ENCODE measurements around the gene PARD3B. TPM values are rescaled to one million over a fixed set of nuclear protein-coding genes. Genes with fewer than 3 reads are reported as not detected.

PARD3B gene
- total and polyA plus RNA-seq, 2 of the 4 experiments (the other 2 are of a cell fraction), result 3.3 to 15.6 TPM

DNA sequence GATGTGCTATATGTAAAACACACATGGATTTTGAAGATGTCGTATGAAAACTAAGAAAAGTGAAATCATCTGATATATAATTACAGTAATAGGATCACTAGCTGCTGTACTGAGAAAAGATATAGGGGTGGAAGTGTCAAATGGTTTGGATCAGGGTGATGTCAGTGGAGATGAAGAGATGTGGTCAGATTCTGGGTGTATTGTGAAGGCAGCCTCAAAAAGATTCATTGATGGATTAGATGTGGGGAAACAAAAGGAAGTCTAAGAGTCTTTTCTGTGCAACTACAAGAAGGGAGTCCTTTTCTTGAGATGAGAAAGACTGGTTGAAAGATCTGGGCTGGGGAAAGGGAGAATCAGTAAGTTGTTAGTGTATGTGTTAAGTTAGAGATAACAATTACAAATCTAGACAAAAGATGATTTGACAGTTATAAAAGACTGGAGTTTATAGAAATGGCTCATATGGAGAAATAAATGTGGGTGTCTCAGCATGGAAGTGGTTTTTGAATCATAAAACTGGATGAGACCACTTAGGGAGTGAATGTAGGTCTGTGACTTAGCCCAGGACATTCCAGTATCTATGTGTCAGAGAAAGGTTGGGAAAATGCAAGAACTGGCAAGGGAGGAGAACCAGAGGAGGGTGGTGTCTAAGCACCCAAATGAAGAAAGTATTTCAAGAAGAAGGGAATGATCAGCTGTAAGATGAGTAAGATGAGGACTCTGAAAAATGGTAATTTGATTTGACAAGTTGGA is 347.4 kb downstream of the PARD3B start:
- Histone ChIP-seq H2AFZ (replicated peaks; ENCODE audit: low read length, poor library complexity) (no peak overlapping the region), H4K20me1 (ENCODE audit: insufficient read depth, low read length) (no peaks in the 10 kb centered on the region; the same call in 1 of the 2 replicates), H3K9ac (ENCODE audit: low read depth, low read length) (no peak overlapping the region), H2BK15ac (ENCODE audit: low read depth, low read length) (no peak overlapping the region), H4K8ac (ENCODE audit: low read depth in 2 of 2, low read length in 2 of 2) (no peak overlapping the region), H2BK5ac (ENCODE audit: low read depth, low read length, poor library complexity, severe bottlenecking) (no peak overlapping the region), H2BK20ac (ENCODE audit: low read depth, low read length) (no peak overlapping the region), H3K18ac (ENCODE audit: low read depth, low read length) (no peak overlapping the region), H3K9me3 (ENCODE audit: control insufficient read depth, insufficient read depth, low read length) (no peaks in the 10 kb centered on the region), H3K14ac (replicated peaks; ENCODE audit: low read depth, low read length) (0 out of 2 replicates have a peak overlapping the region, but pooled peaks have one; percentile 22), H4K5ac (ENCODE audit: low read depth, low read length) (no peak overlapping the region), H3K4me2 (ENCODE audit: low read depth, low read length) (no peak overlapping the region; the same call in 1 of the 2 replicates), H3K9me1 (ENCODE audit: insufficient read depth, low read length) (peaks cover 5% of the 10 kb centered on the region), H3K27me3 (ENCODE audit: control insufficient read depth, insufficient read depth, low read length) (no peaks in the 10 kb centered on the region), H3K27ac (ENCODE audit: insufficient read depth, low read length) (no peak overlapping the region), H3K36me3 (ENCODE audit: control insufficient read depth, insufficient read depth, low read length) (no peaks in the 10 kb centered on the region), H2AK5ac (ENCODE audit: low read depth, low read length) (no peak overlapping the region), H2BK120ac (ENCODE audit: low read depth, low read length) (no peak overlapping the region), H3K79me1 (ENCODE audit: low read depth in 1 of 2, low read length in 2 of 2) (peaks cover 4 to 28% of the 10 kb centered on the region in 2 experiments; a peak in 3 of 4 replicates), H3K23ac (ENCODE audit: low read depth, low read length) (no peak overlapping the region), H2AK9ac (replicated peaks; ENCODE audit: low read depth, low read length, poor library complexity) (no peak overlapping the region), H3K4ac (ENCODE audit: low read depth, low read length) (no peak overlapping the region), H3K4me1 (ENCODE audit: control insufficient read depth, insufficient read depth, low read length) (peaks cover 1% of the 10 kb centered on the region), H3K4me3 (ENCODE audit: insufficient read depth, low read depth, low read length) (no peak overlapping the region), H3K56ac (ENCODE audit: extremely low read depth, insufficient read depth, low read length) (no peak overlapping the region), H4K91ac (ENCODE audit: insufficient read depth, low read depth, low read length) (no peak overlapping the region)
- no CpG with 5 or more reads among the region's 1 CpG for WGBS, 2 experiments (ENCODE audit: extremely low coverage in 2 of 2, insufficient read length in 1 of 2)
- DNase-seq (peak; percentile 78), ATAC-seq (ENCODE audit: low read depth) (peak; percentile 84)
- TF ChIP-seq SMC3 (IDR thresholded peaks at IDR 0.05; ENCODE audit: low read depth, low read length), result no peak
- TF ChIP-seq CEBPB (IDR thresholded peaks at IDR 0.05; ENCODE audit: low read depth, low read length), result peak; percentile 42; the same call in 1 of the 2 replicates
- intact Hi-C loops (cut with micrococcal nuclease) (no loop called here), in situ Hi-C loops (cut with MboI; ENCODE audit: low sequenced_read_pairs) (no loop called here), dilution Hi-C loops (cut with HindIII; ENCODE audit: low sequenced_read_pairs, unreplicated experiment) (no loop called here)
- ChIA-PET POLR2A (ENCODE audit: unreplicated experiment) (no interaction called here), CTCF (no interaction called here)
- no TSS peak for BruUV-seq (replicated peaks)
